ENCODE results near the gene TMEM184A.

DNA sequence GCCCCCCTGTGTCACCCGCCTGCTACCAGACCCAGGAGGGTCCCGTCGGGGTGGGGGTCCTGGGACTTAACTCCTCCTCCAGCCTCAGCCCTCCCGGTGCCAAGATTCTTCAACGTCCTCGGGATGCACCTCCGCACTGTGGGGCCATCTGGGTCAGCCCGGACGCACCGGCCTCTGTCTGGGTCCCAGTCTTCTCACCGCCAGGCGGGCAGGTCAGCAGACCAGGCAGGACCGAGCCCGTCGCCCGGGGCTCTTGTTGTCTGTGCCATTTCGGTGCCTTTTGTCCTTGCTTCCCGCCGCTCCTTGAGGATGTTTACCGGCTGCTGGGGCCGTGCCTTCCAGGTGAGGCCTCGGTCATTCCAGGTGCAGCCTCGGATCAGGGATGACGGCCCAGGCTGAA is 46.0 kb upstream of the TMEM184A start:
- TF ChIP-seq CTCF (IDR thresholded peaks at IDR 0.05) (no peak), POLR2A (IDR thresholded peaks at IDR 0.05) (no peak)
